Measurements from ENCODE around the gene ZNF581.

Gene ZNF581

DNA sequence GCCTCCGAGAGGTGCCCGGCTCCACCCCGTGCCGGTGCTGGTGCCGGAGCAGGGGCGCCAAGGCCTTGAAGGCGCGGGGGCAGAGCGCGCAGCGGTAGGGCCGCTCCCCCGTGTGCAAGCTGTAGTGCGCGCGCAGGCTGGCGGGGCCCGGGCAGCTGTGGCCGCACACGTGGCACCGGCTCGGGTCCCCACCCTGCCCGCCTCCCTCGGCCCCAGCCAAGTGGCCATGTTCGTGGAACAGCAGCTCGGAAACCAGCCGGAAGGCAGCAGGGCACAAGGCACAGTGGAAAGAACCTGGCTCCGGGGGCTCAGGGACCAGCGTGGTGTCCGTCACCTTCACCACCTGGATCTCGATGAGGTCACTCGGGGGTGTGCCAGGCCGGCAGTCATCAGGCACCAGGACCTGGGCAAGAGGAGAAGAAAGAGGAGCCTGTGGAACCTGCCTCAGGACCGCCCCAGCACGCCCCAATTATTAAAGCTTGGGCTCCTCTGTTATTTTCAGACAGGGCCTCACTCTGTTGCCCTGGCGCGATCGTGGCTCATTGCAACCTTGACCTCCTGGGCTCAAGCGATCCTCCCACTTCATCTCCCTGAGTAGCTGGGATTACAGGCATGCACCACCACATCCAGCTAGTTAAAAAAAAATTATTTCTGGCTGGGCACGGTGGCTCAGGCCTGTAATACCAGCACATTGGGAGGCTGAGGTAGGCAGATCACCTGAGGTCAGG, 21.0 kb upstream of the ZNF581 start:
- H3K4me1 ChIP-seq (ENCODE audit: low read length), result peaks cover 20% of the 10 kb centered on the region

DNA sequence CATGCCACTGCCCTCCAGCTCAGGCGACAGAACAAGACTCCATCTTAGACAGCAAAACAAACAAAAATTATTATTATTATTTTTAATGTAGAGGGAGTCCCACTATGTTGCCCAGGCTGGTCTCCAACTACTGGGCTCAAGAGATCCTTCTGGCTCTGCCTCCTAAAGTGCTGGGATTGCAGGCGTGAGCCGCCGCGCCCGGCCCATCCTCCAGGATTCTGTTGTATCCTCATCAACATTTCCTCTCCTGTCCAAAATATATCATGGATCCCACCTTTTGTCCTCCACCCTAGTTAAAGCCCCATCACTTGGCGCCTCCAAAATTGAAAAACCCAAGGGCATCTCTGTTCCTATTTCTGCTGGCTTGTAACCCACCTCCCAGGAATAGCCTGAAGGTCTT, 20.3 kb upstream of the ZNF581 start:
- Histone ChIP-seq H4K20me1 (ENCODE audit: insufficient read depth, low read length) (0 out of 2 replicates have a peak, but pooled peaks cover 3% of the 10 kb centered on the region), H3K79me2 (ENCODE audit: low read length) (no peaks in the 10 kb centered on the region), H3K4me3 (ENCODE audit: low read length) (no peak overlapping the region), H3K9ac (ENCODE audit: low read length) (no peak overlapping the region), H3K27me3 (ENCODE audit: low read depth, low read length) (no peaks in the 10 kb centered on the region), H2AFZ (ENCODE audit: low read depth, low read length) (no peak overlapping the region), H3K36me3 (replicated peaks; ENCODE audit: low read depth, low read length) (peaks cover 12% of the 10 kb centered on the region), H3K4me1 (ENCODE audit: low read length) (peaks cover 20% of the 10 kb centered on the region), H3K27ac (ENCODE audit: low read length) (no peak overlapping the region), H3K4me2 (ENCODE audit: low read length) (no peak overlapping the region), H3K9me3 (ENCODE audit: insufficient read depth, low read length) (no peaks in the 10 kb centered on the region)
- TF ChIP-seq EZH2phosphoT487 (IDR thresholded peaks at IDR 0.05; ENCODE audit: low read depth), result no peak
- TF ChIP-seq, protein P1, sequence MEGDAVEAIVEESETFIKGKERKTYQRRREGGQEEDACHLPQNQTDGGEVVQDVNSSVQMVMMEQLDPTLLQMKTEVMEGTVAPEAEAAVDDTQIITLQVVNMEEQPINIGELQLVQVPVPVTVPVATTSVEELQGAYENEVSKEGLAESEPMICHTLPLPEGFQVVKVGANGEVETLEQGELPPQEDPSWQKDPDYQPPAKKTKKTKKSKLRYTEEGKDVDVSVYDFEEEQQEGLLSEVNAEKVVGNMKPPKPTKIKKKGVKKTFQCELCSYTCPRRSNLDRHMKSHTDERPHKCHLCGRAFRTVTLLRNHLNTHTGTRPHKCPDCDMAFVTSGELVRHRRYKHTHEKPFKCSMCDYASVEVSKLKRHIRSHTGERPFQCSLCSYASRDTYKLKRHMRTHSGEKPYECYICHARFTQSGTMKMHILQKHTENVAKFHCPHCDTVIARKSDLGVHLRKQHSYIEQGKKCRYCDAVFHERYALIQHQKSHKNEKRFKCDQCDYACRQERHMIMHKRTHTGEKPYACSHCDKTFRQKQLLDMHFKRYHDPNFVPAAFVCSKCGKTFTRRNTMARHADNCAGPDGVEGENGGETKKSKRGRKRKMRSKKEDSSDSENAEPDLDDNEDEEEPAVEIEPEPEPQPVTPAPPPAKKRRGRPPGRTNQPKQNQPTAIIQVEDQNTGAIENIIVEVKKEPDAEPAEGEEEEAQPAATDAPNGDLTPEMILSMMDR (IDR thresholded peaks at IDR 0.05; ENCODE audit: low read depth, low read length), result no peak

More for the DNA sequence above, 21.0 kb upstream of the ZNF581 start:
- 0 out of 2 replicates have a peak, but pooled peaks cover 3% of the 10 kb centered on the region for H4K20me1 ChIP-seq (ENCODE audit: insufficient read depth, low read length)
- no peaks in the 10 kb centered on the region for H3K79me2 ChIP-seq (ENCODE audit: low read length)
- H3K27me3 ChIP-seq (ENCODE audit: low read depth, low read length), result no peaks in the 10 kb centered on the region
- no peak for TF ChIP-seq EZH2phosphoT487 (IDR thresholded peaks at IDR 0.05; ENCODE audit: low read depth)
- TF ChIP-seq, protein P1 (IDR thresholded peaks at IDR 0.05; ENCODE audit: low read depth, low read length), result no peak
- H3K4me2 ChIP-seq (ENCODE audit: low read length), result no peak overlapping the region
- H3K27ac ChIP-seq (ENCODE audit: low read length), result no peak overlapping the region
- peaks cover 15% of the 10 kb centered on the region for H3K36me3 ChIP-seq (replicated peaks; ENCODE audit: low read depth, low read length)
- no peak overlapping the region for H2AFZ ChIP-seq (ENCODE audit: low read depth, low read length)
- no peak overlapping the region for H3K4me3 ChIP-seq (ENCODE audit: low read length)
- H3K9me3 ChIP-seq (ENCODE audit: insufficient read depth, low read length), result no peaks in the 10 kb centered on the region
- no peak overlapping the region for H3K9ac ChIP-seq (ENCODE audit: low read length)

DNA sequence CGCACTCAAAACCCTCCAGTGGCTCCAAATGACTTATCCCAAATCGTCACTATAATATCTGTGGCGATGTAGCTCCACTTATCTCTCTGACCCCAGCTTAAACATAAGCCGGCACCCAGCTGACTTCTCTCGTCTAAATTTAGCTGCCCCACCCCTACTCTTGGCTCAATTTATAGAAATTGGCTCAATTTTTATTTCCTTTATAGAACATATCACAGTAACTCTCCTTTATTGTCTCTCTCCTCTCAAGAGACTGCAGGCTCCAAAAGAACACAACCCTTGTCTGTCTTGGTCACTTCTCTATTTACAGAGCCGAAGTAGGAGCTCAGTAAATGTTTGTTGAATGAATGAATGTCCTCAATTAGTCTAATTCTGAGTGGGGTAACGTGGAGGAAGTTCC, 19.9 kb upstream of the ZNF581 start:
- TF ChIP-seq, protein P1 (IDR thresholded peaks at IDR 0.05; ENCODE audit: low read depth, low read length), result no peak
- TF ChIP-seq EZH2phosphoT487 (IDR thresholded peaks at IDR 0.05; ENCODE audit: low read depth), result no peak
- H3K36me3 ChIP-seq (replicated peaks; ENCODE audit: low read depth, low read length), result peaks cover 12% of the 10 kb centered on the region
- no peak overlapping the region for H3K9ac ChIP-seq (ENCODE audit: low read length)
- no peaks in the 10 kb centered on the region for H3K27me3 ChIP-seq (ENCODE audit: low read depth, low read length)
- peak overlapping the region; percentile 44 for H3K4me2 ChIP-seq (ENCODE audit: low read length)
- no peak overlapping the region for H3K27ac ChIP-seq (ENCODE audit: low read length)
- H2AFZ ChIP-seq (ENCODE audit: low read depth, low read length), result no peak overlapping the region
- H3K79me2 ChIP-seq (ENCODE audit: low read length), result no peaks in the 10 kb centered on the region
- H3K4me1 ChIP-seq (ENCODE audit: low read length), result peaks cover 20% of the 10 kb centered on the region
- H3K4me3 ChIP-seq (ENCODE audit: low read length), result peak overlapping the region; percentile 81
- H4K20me1 ChIP-seq (ENCODE audit: insufficient read depth, low read length), result 0 out of 2 replicates have a peak, but pooled peaks cover 3% of the 10 kb centered on the region
- H3K9me3 ChIP-seq (ENCODE audit: insufficient read depth, low read length), result no peaks in the 10 kb centered on the region

DNA sequence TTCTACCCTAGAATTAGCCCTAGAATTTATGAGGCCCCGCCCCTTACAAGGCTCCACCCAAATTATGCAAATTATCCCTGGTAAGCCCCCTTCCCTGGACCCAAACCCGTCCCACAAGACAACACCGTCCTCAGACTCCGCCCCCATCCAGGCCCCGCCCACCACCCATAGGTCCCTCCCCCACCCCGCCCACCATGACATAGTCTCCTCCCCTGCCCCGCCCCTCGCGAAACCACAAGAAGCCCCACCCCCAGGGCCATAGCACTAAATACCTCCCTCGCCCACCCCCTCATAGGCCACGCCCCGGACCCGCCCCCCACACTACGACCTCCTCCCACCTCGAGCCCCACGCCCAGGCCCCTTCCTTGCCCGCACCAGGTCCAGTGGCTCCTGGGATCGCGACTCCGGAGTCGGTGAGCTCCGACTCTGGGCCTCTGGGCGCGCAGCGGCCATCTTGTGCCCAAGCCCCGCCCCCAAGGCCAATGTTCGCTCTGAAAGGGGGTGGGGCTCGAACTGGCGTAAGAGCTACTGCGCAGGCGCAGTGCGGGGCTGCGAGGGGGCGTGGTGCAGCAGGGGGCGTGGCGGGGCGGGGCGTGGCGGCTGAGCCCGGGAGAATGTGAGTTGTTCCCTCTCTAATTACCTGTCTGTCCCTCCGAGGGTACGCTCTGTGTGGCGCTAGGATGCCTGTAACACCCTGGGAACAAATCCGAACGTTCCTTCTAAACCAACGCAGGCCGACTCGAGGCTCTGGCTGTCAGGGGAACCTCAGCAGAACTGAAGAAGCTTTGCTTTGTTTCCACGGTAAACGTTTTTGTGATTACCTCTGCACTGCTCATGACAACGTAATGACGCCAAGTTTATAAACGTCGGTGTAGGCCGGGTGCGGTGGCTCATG, 19.1 kb upstream of the ZNF581 start, which contains the start of gene ZNF784:
Gene ZNF784, minus strand, starts transcription at position 458 of the 895 bp plus-strand sequence. Its CDS starts 5 bp downstream, at position 453.
- H3K79me2 ChIP-seq (ENCODE audit: low read length), result no peaks in the 10 kb centered on the region
- peak within 1 kb of the TSS; percentile 73 for H3K27ac ChIP-seq (ENCODE audit: low read length)
- H4K20me1 ChIP-seq (ENCODE audit: insufficient read depth, low read length), result 0 out of 2 replicates have a peak, but pooled peaks cover 2% of the 10 kb centered on the region
- peak within 1 kb of the TSS; percentile 81 for H3K4me3 ChIP-seq (ENCODE audit: low read length)
- H2AFZ ChIP-seq (ENCODE audit: low read depth, low read length), result peak within 1 kb of the TSS; percentile 89
- no peaks in the 10 kb centered on the region for H3K9me3 ChIP-seq (ENCODE audit: insufficient read depth, low read length)
- no peaks in the 10 kb centered on the region for H3K27me3 ChIP-seq (ENCODE audit: low read depth, low read length)
- H3K4me1 ChIP-seq (ENCODE audit: low read length), result peaks cover 20% of the 10 kb centered on the region
- H3K4me2 ChIP-seq (ENCODE audit: low read length), result peak within 1 kb of the TSS; percentile 83
- TF ChIP-seq, protein P1 (IDR thresholded peaks at IDR 0.05; ENCODE audit: low read depth, low read length), result no peak
- no peak for TF ChIP-seq EZH2phosphoT487 (IDR thresholded peaks at IDR 0.05; ENCODE audit: low read depth)
- H3K36me3 ChIP-seq (replicated peaks; ENCODE audit: low read depth, low read length), result peaks cover 12% of the 10 kb centered on the region
- H3K9ac ChIP-seq (ENCODE audit: low read length), result peak within 1 kb of the TSS; percentile 76

Data from OCI-LY3 (cell line).